HEK293 (cell line): ENCODE measurements around the gene EXOSC2.
A peak's percentile ranks its signal among the peaks of the same experiment; 100 is the strongest.

Experiments
- BCL11A ChIP-seq: fragments of 450-650 bp; formaldehyde crosslinking; IDR thresholded peaks from 2 replicates; pipeline ENCODE4 v1.5.1; 2016; ENCODE audit warnings: low read depth, missing biosample characterization, missing genetic modification characterization
- GLI2 ChIP-seq: fragments of 450-650 bp; formaldehyde crosslinking; IDR thresholded peaks from 2 replicates; pipeline ENCODE4; 2017; ENCODE audit warnings: missing biosample characterization, missing genetic modification characterization, low read depth, borderline replicate concordance
- HOXC10 ChIP-seq: sonication (generic); formaldehyde crosslinking; IDR thresholded peaks from 2 replicates; pipeline ENCODE4 v1.8.1; 2023; ENCODE audit warnings: mild to moderate bottlenecking, missing genetic modification reagents
- IKZF3 ChIP-seq: fragments of 450-650 bp; IDR thresholded peaks from 2 replicates; pipeline ENCODE4 v1.5.0; 2018; ENCODE audit warnings: missing biosample characterization, mild to moderate bottlenecking, missing genetic modification characterization, moderate library complexity
- MYNN ChIP-seq: fragments of 450-650 bp; formaldehyde crosslinking; IDR thresholded peaks from 2 replicates; pipeline ENCODE4 v1.5.1; 2016; ENCODE audit warnings: missing biosample characterization, missing genetic modification characterization, borderline replicate concordance
- PRDM10 ChIP-seq: fragments of 450-650 bp; formaldehyde crosslinking; IDR thresholded peaks from 2 replicates; pipeline ENCODE4 v1.5.1; 2016; ENCODE audit warnings: missing biosample characterization, missing genetic modification characterization
- SP3 ChIP-seq: fragments of 450-650 bp; formaldehyde crosslinking; IDR thresholded peaks from 2 replicates; pipeline ENCODE4 v1.5.1; 2016; ENCODE audit warnings: missing biosample characterization, missing genetic modification characterization
- TCF7L2 ChIP-seq: IDR thresholded peaks from 2 replicates; pipeline ENCODE4 v1.6.1; 2011; ENCODE audit warnings: low read depth, mild to moderate bottlenecking, inconsistent platforms, low read length, moderate library complexity, borderline replicate concordance
- YY1 ChIP-seq: fragments of 450-650 bp; formaldehyde crosslinking; IDR thresholded peaks from 2 replicates; pipeline ENCODE4 v1.5.1; 2018; ENCODE audit warnings: missing biosample characterization, missing genetic modification characterization
- ZBTB10 ChIP-seq: fragments of 450-650 bp; formaldehyde crosslinking; IDR thresholded peaks from 2 replicates; pipeline ENCODE4 v1.5.1; 2016; ENCODE audit warnings: missing biosample characterization, missing genetic modification characterization
- ZEB2 ChIP-seq: fragments of 450-650 bp; formaldehyde crosslinking; IDR thresholded peaks from 2 replicates; pipeline ENCODE4 v1.5.1; 2016; ENCODE audit warnings: missing biosample characterization, missing genetic modification characterization
- ZFP41 ChIP-seq: fragments of 450-650 bp; formaldehyde crosslinking; IDR thresholded peaks from 2 replicates; pipeline ENCODE4 v1.5.1; 2016; ENCODE audit warnings: missing biosample characterization, missing genetic modification characterization, borderline replicate concordance
- ZNF121 ChIP-seq: fragments of 450-650 bp; formaldehyde crosslinking; IDR thresholded peaks from 2 replicates; pipeline ENCODE4 v1.5.1; 2016; ENCODE audit warnings: missing biosample characterization, missing genetic modification characterization
- ZNF248 ChIP-seq: fragments of 450-650 bp; formaldehyde crosslinking; IDR thresholded peaks from 2 replicates; pipeline ENCODE4 v1.5.1; 2017; ENCODE audit warnings: missing biosample characterization, missing genetic modification characterization
- ZNF335 ChIP-seq: fragments of 450-650 bp; formaldehyde crosslinking; conservative IDR thresholded peaks from 2 replicates; pipeline ENCODE4 v1.5.1; 2016; ENCODE audit warnings: missing biosample characterization, missing genetic modification characterization
- ZNF341 ChIP-seq: fragments of 450-650 bp; formaldehyde crosslinking; IDR thresholded peaks from 2 replicates; pipeline ENCODE4; 2016; ENCODE audit warnings: low read depth, missing biosample characterization, missing genetic modification characterization
- ZNF37A ChIP-seq: fragments of 450-650 bp; IDR thresholded peaks from 2 replicates; pipeline ENCODE4 v1.5.1; 2018; ENCODE audit warnings: missing biosample characterization, missing genetic modification characterization
- ZNF394 ChIP-seq: fragments of 450-650 bp; formaldehyde crosslinking; IDR thresholded peaks from 2 replicates; pipeline ENCODE4 v1.5.1; 2016; ENCODE audit warnings: missing biosample characterization, missing genetic modification characterization, mild to moderate bottlenecking, moderate library complexity, borderline replicate concordance
- ZNF48 ChIP-seq: fragments of 450-650 bp; formaldehyde crosslinking; IDR thresholded peaks from 2 replicates; pipeline ENCODE4 v1.5.1; 2016; ENCODE audit warnings: missing biosample characterization, missing genetic modification characterization
- ZNF837 ChIP-seq: fragments of 450-650 bp; formaldehyde crosslinking; IDR thresholded peaks from 2 replicates; pipeline ENCODE4 v1.5.1; 2016; ENCODE audit warnings: missing biosample characterization, missing genetic modification characterization
- TF ChIP-seq, protein P1 (sequence below): fragments of 450-650 bp; formaldehyde crosslinking; IDR thresholded peaks from 2 replicates; pipeline ENCODE4 v1.5.1; 2016; ENCODE audit warnings: missing biosample characterization, missing genetic modification characterization
- TF ChIP-seq, protein P2 (sequence below): fragments of 450-650 bp; formaldehyde crosslinking; conservative IDR thresholded peaks from 2 replicates; pipeline ENCODE4 v1.5.1; 2016; ENCODE audit warnings: low read depth, missing biosample characterization, missing genetic modification characterization
- TF ChIP-seq, protein P3 (sequence below): fragments of 450-650 bp; formaldehyde crosslinking; IDR thresholded peaks from 2 replicates; pipeline ENCODE4 v1.5.1; 2016; ENCODE audit warnings: missing biosample characterization, missing genetic modification characterization

EXOSC2 gene

DNA sequence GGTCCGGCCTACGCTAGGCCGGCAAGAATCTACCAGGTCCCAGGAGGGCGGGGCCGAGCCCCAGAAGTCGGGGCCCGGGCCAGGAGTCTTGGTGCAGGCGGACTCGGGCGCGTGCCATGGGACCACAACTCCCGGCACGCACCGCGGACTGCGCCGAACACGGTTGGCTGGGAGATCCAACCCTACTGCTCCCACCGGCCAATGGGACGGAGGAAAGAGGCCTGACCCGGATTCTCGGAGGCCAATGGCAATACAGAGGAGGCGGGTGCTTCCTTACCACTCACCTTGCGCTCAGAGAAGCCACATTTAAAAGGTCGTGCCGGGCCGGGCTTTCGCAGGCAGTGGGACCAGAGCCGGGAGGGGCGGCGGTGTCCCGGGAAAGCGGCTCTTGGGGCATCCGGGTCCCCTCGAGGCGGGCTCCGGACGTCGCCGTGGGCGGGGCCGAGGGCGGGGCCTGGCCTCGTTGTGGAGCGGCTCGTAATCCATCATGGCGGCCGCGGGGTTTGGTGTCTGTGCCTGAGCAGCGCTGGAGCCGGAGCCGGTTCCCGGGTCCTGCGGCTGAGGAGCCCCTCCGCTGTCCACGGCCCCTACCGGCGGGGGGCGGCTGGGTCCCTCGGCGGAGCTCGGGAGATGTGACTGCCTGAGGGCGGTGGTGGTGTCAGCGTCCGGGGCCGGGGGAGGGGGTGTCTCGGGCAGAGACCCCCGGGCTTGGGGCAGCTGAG, 19.1 kb downstream of the EXOSC2 start (continued):
- TF ChIP-seq, protein P1, sequence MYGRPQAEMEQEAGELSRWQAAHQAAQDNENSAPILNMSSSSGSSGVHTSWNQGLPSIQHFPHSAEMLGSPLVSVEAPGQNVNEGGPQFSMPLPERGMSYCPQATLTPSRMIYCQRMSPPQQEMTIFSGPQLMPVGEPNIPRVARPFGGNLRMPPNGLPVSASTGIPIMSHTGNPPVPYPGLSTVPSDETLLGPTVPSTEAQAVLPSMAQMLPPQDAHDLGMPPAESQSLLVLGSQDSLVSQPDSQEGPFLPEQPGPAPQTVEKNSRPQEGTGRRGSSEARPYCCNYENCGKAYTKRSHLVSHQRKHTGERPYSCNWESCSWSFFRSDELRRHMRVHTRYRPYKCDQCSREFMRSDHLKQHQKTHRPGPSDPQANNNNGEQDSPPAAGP = no peak; the same call in 1 of the 2 replicates
- TF ChIP-seq ZBTB10 (tag by site-specific recombination) = peak; percentile 73
- peak; percentile 71; the same call in 1 of the 2 replicates for TF ChIP-seq ZEB2
- TF ChIP-seq ZNF837 = peak; percentile 86; the same call in 1 of the 2 replicates
- TF ChIP-seq ZNF37A = no peak
- TF ChIP-seq HOXC10 (CRISPR knock-in tag) = no peak
- peak; percentile 90 for TF ChIP-seq SP3 (tag by site-specific recombination)
- TF ChIP-seq BCL11A = no peak
- no peak for TF ChIP-seq ZNF121
- no peak for TF ChIP-seq ZNF248 (tag by site-specific recombination)
- peak; percentile 95 for TF ChIP-seq ZNF335 (tag by site-specific recombination)
- no peak for TF ChIP-seq TCF7L2
- peak; percentile 95 for TF ChIP-seq PRDM10
- TF ChIP-seq ZFP41 (tag by site-specific recombination) = no peak
- TF ChIP-seq YY1 (tag by site-specific recombination) = peak; percentile 81; the same call in 1 of the 2 replicates
- peak; percentile 56; the same call in 1 of the 2 replicates for TF ChIP-seq ZNF394 (tag by site-specific recombination)
- TF ChIP-seq, protein P2, sequence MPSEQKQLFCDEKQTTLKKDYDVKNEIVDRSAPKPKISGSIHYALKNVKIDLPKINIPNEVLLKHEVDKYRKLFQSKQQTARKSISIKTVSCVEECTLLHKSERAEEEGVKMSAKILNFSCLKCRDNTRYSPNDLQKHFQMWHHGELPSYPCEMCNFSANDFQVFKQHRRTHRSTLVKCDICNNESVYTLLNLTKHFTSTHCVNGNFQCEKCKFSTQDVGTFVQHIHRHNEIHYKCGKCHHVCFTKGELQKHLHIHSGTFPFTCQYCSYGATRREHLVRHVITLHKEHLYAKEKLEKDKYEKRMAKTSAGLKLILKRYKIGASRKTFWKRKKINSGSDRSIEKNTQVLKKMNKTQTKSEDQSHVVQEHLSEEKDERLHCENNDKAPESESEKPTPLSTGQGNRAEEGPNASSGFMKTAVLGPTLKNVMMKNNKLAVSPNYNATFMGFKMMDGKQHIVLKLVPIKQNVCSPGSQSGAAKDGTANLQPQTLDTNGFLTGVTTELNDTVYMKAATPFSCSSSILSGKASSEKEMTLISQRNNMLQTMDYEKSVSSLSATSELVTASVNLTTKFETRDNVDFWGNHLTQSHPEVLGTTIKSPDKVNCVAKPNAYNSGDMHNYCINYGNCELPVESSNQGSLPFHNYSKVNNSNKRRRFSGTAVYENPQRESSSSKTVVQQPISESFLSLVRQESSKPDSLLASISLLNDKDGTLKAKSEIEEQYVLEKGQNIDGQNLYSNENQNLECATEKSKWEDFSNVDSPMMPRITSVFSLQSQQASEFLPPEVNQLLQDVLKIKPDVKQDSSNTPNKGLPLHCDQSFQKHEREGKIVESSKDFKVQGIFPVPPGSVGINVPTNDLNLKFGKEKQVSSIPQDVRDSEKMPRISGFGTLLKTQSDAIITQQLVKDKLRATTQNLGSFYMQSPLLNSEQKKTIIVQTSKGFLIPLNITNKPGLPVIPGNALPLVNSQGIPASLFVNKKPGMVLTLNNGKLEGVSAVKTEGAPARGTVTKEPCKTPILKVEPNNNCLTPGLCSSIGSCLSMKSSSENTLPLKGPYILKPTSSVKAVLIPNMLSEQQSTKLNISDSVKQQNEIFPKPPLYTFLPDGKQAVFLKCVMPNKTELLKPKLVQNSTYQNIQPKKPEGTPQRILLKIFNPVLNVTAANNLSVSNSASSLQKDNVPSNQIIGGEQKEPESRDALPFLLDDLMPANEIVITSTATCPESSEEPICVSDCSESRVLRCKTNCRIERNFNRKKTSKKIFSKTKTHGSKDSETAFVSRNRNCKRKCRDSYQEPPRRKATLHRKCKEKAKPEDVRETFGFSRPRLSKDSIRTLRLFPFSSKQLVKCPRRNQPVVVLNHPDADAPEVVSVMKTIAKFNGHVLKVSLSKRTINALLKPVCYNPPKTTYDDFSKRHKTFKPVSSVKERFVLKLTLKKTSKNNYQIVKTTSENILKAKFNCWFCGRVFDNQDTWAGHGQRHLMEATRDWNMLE (tag by site-specific recombination) = no peak
- TF ChIP-seq ZNF48 (tag by site-specific recombination) = no peak
- peak; percentile 81 for TF ChIP-seq IKZF3 (tag by site-specific recombination)
- TF ChIP-seq, protein P3, sequence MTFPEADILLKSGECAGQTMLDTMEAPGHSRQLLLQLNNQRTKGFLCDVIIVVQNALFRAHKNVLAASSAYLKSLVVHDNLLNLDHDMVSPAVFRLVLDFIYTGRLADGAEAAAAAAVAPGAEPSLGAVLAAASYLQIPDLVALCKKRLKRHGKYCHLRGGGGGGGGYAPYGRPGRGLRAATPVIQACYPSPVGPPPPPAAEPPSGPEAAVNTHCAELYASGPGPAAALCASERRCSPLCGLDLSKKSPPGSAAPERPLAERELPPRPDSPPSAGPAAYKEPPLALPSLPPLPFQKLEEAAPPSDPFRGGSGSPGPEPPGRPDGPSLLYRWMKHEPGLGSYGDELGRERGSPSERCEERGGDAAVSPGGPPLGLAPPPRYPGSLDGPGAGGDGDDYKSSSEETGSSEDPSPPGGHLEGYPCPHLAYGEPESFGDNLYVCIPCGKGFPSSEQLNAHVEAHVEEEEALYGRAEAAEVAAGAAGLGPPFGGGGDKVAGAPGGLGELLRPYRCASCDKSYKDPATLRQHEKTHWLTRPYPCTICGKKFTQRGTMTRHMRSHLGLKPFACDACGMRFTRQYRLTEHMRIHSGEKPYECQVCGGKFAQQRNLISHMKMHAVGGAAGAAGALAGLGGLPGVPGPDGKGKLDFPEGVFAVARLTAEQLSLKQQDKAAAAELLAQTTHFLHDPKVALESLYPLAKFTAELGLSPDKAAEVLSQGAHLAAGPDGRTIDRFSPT = no peak
- no peak for TF ChIP-seq MYNN (tag by site-specific recombination)
- no peak for TF ChIP-seq GLI2
- TF ChIP-seq ZNF341 (tag by site-specific recombination) = peak; percentile 98
